Measurements from ENCODE around the gene ZNHIT3.
"Not testable (repeated sequence)": the region's sequence is repeated elsewhere in the genome, so short reads cannot be mapped to it uniquely, and the experiment has no call there.

The ZNHIT3 gene

DNA sequence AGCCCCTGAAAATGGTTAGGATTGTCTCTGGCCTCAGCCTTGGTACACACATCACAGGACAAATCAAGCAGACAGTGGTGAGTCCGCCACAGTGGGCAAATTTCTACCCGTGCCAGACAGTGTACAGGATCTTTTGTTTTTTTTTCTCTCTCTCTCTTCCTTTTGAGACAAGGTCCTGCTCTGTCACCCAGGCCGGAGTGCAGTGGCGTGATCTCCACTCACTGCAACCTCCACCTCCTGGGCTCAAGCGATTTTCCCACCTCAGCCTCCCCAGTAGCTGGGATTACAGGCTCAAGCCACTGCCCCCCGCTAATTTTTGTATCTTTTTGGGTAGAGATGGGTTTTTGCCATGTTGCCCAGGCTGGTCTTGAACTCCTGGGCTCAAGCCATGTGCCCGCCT lies 2.5 kb upstream of the ZNHIT3 start:
- DNase-seq, result not testable (repeated sequence)

- DNase-seq, result no peak
Measured at GRCh38 chr17:36485027-36485426, 1.5 kb upstream of the ZNHIT3 start.

- DNase-seq, result no peak
Measured at GRCh38 chr17:36485805-36486203, 677 bp upstream of the ZNHIT3 start.

DNA sequence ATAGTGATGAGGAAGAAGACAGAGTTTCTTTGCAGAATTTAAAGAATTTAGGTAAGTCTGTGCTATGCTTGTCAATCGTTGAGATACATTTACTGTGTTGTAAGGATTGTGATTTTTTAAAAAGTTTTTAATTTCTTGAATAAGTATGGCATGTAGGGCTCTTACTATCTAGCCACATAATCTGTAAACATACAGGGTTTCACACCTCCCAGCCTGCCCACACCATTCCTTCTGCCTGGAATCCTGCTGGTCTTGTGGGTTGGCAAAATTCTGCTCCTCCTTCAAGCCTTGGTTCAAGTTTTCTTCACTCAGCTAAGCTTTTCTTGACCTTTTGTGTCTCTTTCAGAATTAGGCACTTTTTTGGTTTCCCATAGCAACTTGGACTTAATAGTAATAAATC lies 7.5 kb downstream of the ZNHIT3 start:
- DNase-seq, result no peak

DNA sequence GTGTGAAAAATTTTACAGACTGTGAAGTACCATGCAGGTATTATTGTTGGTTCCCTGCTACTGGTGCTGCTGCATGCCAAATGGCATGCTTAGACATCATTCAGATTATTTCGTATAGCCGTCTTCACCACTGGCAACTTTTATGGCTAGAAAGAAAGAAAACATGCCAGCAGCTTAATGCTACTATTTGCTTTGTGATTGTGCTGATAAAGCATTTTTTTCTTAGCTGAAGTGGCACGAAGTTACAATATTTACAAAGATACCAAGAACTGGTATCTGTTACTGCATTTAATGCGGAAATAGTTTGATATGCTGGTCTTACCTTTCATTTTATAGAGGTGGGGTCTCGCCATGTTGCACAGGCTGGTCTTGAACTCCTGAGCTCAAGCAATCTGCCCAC lies 8.2 kb downstream of the ZNHIT3 start:
- DNase-seq, result no peak

DNA sequence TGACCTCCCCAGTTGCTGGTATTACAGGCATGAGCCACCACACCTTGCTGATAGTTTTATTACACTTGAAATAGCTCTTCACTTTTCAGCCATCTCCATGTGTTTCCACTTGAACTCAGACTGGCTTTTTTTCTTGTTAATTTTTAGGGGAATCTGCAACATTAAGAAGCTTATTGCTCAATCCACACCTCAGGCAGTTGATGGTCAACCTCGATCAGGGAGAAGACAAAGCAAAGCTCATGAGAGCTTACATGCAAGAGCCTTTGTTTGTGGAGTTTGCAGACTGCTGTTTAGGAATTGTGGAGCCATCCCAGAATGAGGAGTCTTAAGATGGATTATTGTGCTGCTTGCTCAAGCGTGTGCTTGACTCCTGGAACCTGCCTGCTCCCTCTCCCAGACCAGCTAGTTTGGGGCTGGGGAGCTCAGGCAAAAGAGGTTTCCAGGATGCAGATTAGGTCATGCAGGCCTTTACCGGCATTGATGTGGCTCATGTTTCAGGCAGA lies 8.6 kb downstream of the ZNHIT3 start:
- no peak for DNase-seq

GRCh38 chr17:36496018-36496789 lies 9.7 kb downstream of the ZNHIT3 start:
- DNase-seq, result no peak

DNA sequence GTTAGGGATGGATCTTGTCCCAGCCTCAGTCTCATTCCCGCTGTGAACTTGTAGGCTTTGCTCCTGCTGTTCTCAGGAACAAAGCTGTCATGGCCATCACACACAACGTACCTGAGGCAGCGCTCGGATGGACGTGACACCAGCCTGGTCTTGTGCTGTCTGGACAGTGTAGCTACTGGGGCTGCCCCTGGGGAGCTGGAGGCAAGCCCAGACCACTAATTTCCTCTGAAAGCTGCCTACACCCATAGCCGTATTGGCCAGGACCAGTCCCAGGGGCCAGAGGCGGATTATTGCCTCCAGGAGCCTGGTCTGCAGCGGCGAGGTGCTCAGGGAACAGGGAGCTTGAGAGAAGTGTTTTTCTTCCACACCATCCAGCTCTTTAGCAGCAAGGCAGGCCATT lies 11.7 kb downstream of the ZNHIT3 start:
- DNase-seq, result no peak

GRCh38 chr17:36498560-36499300 lies 12.2 kb downstream of the ZNHIT3 start:
- no peak for DNase-seq

GRCh38 chr17:36500745-36501225 lies 14.3 kb downstream of the ZNHIT3 start:
- no peak for DNase-seq

- DNase-seq, result no peak
Measured at GRCh38 chr17:36501351-36501750, 14.9 kb downstream of the ZNHIT3 start.

GRCh38 chr17:36501963-36502362 lies 15.5 kb downstream of the ZNHIT3 start:
- DNase-seq, result no peak

DNA sequence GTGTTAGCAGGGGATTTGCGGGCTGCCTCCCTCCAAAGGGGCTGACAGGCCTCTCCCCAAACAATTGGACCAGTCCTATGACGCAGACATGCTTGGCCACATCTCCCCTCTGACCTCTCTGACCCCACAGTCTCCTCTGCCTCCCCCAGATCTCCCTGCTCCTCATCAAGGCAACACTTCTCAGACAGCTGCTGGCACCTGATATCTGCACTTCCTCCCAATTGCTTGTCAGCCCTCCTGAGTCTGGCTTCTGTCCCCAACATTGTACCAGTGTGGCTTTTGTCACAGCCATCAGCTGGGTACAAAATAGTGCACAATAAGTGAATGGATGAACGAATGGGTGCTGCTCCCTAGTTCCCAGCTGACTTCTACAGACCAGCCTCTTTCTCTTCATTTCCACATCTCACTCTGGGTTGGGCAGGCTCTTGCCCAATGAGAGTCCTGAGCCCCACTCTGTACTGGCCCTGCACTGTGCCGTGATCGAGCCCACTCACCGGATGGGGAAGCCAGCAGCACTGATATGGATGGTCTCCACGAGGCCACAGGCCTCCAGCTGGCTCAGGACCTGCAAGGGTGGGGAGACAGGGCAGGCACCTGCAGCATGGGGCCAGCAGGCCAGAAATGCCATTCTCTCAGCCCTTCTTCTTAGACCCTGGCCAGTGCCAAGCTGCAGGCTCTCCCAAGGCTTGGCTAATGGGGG lies 17.1 kb downstream of the ZNHIT3 start:
- no peak for DNase-seq

GRCh38 chr17:36504156-36504545 lies 17.7 kb downstream of the ZNHIT3 start:
- DNase-seq, result no peak

- no peak for DNase-seq
Measured at GRCh38 chr17:36505171-36505570, 18.7 kb downstream of the ZNHIT3 start.

DNA sequence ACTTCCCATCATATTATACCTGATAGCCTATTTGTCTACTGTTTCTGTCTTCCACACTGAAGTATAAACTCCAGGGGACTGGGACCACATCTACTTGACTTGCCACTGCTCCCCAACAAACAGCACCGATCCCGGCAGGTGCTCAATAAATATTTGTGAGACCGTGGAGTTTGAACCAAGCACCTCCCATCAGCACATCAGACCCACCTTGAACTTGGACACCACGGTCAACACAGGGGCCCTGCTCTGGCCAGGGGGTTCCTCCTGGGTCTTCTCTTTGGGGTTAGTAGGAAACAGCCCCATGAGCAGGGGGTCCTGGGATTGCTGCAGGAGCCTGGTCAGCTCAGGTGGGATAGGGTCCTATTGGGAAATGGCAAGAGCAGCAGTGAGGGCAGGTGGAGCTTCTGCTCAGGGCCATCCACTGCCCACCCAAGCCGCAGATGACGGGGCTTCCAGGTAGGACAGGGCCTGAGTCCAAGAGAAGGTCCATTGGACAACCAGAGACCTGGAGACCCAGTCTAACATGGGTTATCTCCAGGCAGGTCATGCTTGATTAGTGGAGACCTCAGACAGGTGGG lies 19.9 kb downstream of the ZNHIT3 start:
- no peak for DNase-seq

GRCh38 chr17:36506831-36507230 lies 20.4 kb downstream of the ZNHIT3 start:
- DNase-seq, result no peak

DNA sequence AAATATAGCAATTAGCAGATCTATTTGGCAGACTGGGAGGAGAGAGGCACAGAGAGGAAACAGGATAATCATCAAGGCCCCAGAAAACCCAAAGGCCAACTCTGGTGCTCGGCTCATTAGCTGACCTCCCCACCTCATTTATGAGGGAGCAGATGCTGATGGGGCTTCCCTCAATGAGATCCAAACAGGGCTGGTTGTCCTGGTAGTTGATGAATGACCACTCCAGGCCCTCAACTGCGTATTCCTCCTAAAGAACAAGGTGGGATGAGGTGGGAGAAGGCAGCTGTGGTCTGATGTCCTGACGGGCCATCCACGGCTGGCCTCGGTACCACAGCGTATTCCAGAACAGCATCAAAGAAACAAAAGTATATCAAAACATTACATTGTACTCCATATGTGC lies 20.8 kb downstream of the ZNHIT3 start:
- no peak for DNase-seq

DNA sequence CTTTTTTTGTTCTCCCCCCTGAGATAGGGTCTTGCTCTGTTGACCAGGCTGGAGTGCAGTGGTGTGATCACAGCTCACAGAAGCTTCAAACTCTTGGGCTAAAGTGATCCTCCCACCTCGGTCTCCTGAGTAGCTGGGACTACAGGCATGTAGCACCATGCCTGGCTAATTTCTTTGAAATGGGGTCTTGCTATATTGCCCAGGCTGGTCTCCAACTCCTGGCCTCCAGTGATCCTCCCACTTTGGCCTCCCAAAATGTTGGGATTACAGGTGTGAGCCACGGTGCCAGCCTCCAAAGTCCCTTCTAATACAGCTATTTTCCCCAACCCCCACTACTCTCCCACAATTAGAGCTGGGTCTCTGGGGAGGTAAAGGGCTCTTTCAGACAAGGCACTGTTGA lies 22.0 kb downstream of the ZNHIT3 start:
- DNase-seq, result not testable (repeated sequence)

DNA sequence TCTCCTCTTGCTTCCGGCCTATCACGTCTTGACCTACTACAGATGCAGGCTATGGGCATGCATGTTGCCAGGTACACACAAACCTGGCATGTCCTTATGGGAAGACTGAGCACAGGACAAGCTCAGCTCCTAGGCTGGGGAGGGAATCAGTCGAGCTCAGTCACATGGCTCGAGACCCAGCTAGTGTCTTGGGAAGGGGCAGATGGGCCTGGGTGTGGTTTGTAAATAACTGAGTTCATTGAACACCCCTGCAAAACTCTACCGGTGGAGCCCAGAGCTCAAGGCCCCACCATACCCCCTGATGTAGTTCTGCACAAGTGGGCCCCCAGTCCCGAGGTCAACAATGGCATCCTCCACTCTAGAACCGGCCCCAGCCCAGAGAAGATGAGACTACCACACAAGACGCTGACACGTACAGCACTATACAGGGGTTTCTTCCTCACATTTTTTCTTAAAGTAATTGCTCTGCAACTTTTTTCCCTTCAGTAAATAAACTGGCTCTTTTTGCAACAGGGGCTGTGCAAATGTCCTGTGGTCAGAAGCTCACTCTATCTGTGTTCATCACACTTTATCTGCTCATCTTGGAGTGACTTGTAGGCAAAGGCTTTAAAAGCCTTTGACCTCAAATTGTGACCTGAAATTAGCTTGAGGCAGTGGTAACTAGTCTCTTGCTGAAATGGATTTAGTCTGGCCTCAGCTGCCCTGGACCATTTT lies 22.9 kb downstream of the ZNHIT3 start:
- no peak for DNase-seq

GRCh38 chr17:36510636-36511035 lies 24.2 kb downstream of the ZNHIT3 start:
- no peak for DNase-seq

DNA sequence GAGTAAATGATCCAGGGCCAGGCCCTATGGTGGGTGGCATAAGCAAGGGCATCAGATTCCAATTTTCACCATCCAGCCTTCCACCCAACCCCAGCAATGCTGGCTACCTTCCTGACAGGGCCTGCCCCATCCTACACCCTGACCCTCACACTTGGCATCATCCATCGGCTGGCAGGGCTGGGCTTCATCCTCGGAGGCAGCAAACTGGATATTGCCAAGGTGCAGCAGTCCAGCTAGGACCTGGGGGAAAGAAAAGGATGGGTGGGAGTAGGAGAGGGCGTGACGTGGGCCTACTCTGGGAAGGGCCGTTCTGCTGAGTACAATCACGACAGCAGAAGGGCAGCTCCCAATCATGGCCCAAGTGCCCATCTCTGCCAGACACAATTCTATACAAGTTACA lies 24.7 kb downstream of the ZNHIT3 start:
- DNase-seq, result no peak
